CD14-positive monocyte (primary cell): Measurements from ENCODE around the gene CRY2. TPM values are rescaled to one million over a fixed set of nuclear protein-coding genes. Genes with fewer than 3 reads are reported as not detected.

Experiments
- DNase-seq, 3 donors: peaks; one replicate each; pipeline ENCODE4 v3.0.0-alpha.2; 2011 to 2022
- H2AFZ ChIP-seq: 2 replicates; pipeline ENCODE4 v1.6.0; 2012; ENCODE audit warnings: mild to moderate bottlenecking, low read depth, low read length, inconsistent platforms; ENCODE audit not compliant: insufficient read depth, poor library complexity, severe bottlenecking
- H3K27ac ChIP-seq, 2 donors: 1 replicate in 1 of 2; 2 replicates in 1 of 2; pipeline ENCODE4 v1.5.1; 2012 to 2013; ENCODE audit warnings: low read length in 2 of 2, control low read depth in 1 of 2, inconsistent platforms in 1 of 2, low read depth in 1 of 2, mild to moderate bottlenecking in 1 of 2
- H3K27me3 ChIP-seq, 2 donors: one replicate each; pipeline versions ENCODE4 v1.6.0 to v1.6.1; 2011 to 2013; ENCODE audit warnings: low read length in 2 of 2; ENCODE audit not compliant: control insufficient read depth in 2 of 2, insufficient read depth in 2 of 2
- H3K36me3 ChIP-seq, 2 donors: replicated peaks in 1 of 2; 1 replicate in 1 of 2; 2 replicates in 1 of 2; pipeline versions ENCODE4 v1.5.1 to v1.6.1; 2012 to 2013; ENCODE audit warnings: low read length in 2 of 2, control low read depth in 1 of 2, inconsistent platforms in 1 of 2, mild to moderate bottlenecking in 1 of 2; ENCODE audit not compliant: insufficient read depth in 2 of 2, control insufficient read depth in 1 of 2
- H3K4me1 ChIP-seq, 2 donors: 1 replicate in 1 of 2; 2 replicates in 1 of 2; pipeline versions ENCODE4 v1.5.1 to v1.6.1; 2012 to 2013; ENCODE audit warnings: low read length in 2 of 2, control low read depth in 1 of 2, inconsistent platforms in 1 of 2, mild to moderate bottlenecking in 1 of 2, moderate library complexity in 1 of 2; ENCODE audit not compliant: insufficient read depth in 2 of 2, control insufficient read depth in 1 of 2
- H3K4me2 ChIP-seq: replicated peaks from 2 replicates; pipeline ENCODE3; 2012; ENCODE audit warnings: low read length, moderate library complexity, mild to moderate bottlenecking; ENCODE audit not compliant: poor library complexity, severe bottlenecking; ENCODE audit errors: extremely low read depth
- H3K4me3 ChIP-seq, 3 experiments: fragments of 200-600 bp in 1 of 3; sonication (generic) in 1 of 3; replicated peaks in 1 of 3; 1 replicate in 2 of 3; 2 replicates in 1 of 3; pipeline ENCODE4 v1.5.1; 2011 to 2013; ENCODE audit warnings: low read length in 3 of 3, mild to moderate bottlenecking in 3 of 3, control low read depth in 2 of 3, low read depth in 2 of 3, inconsistent platforms in 1 of 3, moderate library complexity in 1 of 3
- H3K79me2 ChIP-seq: 2 replicates; pipeline ENCODE4 v1.6.0; 2012; ENCODE audit warnings: mild to moderate bottlenecking, control low read depth, inconsistent platforms, low read length, moderate library complexity; ENCODE audit not compliant: insufficient read depth
- H3K9ac ChIP-seq: 2 replicates; pipeline ENCODE4 v1.6.0; 2017; ENCODE audit warnings: low read length, mild to moderate bottlenecking; ENCODE audit not compliant: insufficient read depth, poor library complexity, severe bottlenecking
- H3K9me3 ChIP-seq, 2 donors: replicated peaks in 1 of 2; 1 replicate in 1 of 2; 2 replicates in 1 of 2; pipeline versions ENCODE4 v1.5.1 to v1.6.1; 2012 to 2013; ENCODE audit warnings: low read length in 2 of 2, control low read depth in 1 of 2; ENCODE audit not compliant: control insufficient read depth in 1 of 2, insufficient read depth in 1 of 2
- H4K20me1 ChIP-seq: 2 replicates; pipeline ENCODE4 v1.6.0; 2012; ENCODE audit warnings: mild to moderate bottlenecking, low read length, control low read depth, moderate library complexity; ENCODE audit not compliant: insufficient read depth
- H3K27ac Mint-ChIP-seq, 7 donors: one replicate each; pipeline ENCODE4 v1.8.0; 2020; ENCODE audit warnings: mild to moderate bottlenecking in 7 of 7, mixed read lengths in 7 of 7, moderate library complexity in 6 of 7, inconsistent platforms in 2 of 7
- H3K27me3 Mint-ChIP-seq, 3 donors: one replicate each; pipeline ENCODE4 v1.8.0; 2021 to 2022; ENCODE audit warnings: low read depth in 3 of 3, mild to moderate bottlenecking in 3 of 3, mixed read lengths in 3 of 3, moderate library complexity in 3 of 3, inconsistent platforms in 1 of 3
- H3K36me3 Mint-ChIP-seq, 2 donors: one replicate each; pipeline ENCODE4 v1.8.0; 2020; ENCODE audit warnings: mixed read lengths in 2 of 2, inconsistent platforms in 1 of 2, mild to moderate bottlenecking in 1 of 2
- H3K4me1 Mint-ChIP-seq: one replicate; pipeline ENCODE4 v1.8.0; 2020; ENCODE audit warnings: mild to moderate bottlenecking, mixed read lengths
- H3K4me3 Mint-ChIP-seq, 2 donors: one replicate each; pipeline ENCODE4 v1.8.0; 2020; ENCODE audit warnings: mild to moderate bottlenecking in 2 of 2, mixed read lengths in 2 of 2, moderate library complexity in 1 of 2
- H3K9me3 Mint-ChIP-seq, 7 donors: one replicate each; pipeline ENCODE4 v1.8.0; 2020 to 2022; ENCODE audit warnings: mixed read lengths in 7 of 7, mild to moderate bottlenecking in 6 of 7, moderate library complexity in 6 of 7, inconsistent platforms in 2 of 7
- WGBS: methylation state at CpG from one replicate; pipeline ENCODE4 v1.1.5; 2013; ENCODE audit warnings: missing lambda C conversion rate; ENCODE audit not compliant: insufficient coverage; 5-methylcytosine and 5-hydroxymethylcytosine counted together
- intact Hi-C, 2 donors: fragments of 100-400 bp; cut with micrococcal nuclease; formaldehyde crosslinking; loops; one replicate each; pipeline versions ENCODE4 v1.15.0 to v1.15.1; 2023
- polyA plus RNA-seq, 3 donors: library from polyadenylated mRNA; depleted of rRNA in 1 of 3; unstranded in 2 of 3; stranded (reverse) in 1 of 3; fragments of 300-500 nt in 2 of 3; fragments of >200 nt in 1 of 3; fragmentation: Illumina TruSeq in 2 of 3; gene quantifications; 1 replicate in 2 of 3; 2 replicates in 1 of 3; pipeline ENCODE4 v1.2.3, GENCODE V29; 2012 to 2021
- TF ChIP-seq, protein P1 (sequence below): fragments of 200-600 bp; IDR thresholded peaks from one replicate; pipeline ENCODE4 v1.8.0; 2022; ENCODE audit warnings: antibody characterized with exemption, mild to moderate bottlenecking

CRY2 gene
- polyA plus RNA-seq, 3 donors: 5.1 to 12.5 (median 7.2) TPM

DNA sequence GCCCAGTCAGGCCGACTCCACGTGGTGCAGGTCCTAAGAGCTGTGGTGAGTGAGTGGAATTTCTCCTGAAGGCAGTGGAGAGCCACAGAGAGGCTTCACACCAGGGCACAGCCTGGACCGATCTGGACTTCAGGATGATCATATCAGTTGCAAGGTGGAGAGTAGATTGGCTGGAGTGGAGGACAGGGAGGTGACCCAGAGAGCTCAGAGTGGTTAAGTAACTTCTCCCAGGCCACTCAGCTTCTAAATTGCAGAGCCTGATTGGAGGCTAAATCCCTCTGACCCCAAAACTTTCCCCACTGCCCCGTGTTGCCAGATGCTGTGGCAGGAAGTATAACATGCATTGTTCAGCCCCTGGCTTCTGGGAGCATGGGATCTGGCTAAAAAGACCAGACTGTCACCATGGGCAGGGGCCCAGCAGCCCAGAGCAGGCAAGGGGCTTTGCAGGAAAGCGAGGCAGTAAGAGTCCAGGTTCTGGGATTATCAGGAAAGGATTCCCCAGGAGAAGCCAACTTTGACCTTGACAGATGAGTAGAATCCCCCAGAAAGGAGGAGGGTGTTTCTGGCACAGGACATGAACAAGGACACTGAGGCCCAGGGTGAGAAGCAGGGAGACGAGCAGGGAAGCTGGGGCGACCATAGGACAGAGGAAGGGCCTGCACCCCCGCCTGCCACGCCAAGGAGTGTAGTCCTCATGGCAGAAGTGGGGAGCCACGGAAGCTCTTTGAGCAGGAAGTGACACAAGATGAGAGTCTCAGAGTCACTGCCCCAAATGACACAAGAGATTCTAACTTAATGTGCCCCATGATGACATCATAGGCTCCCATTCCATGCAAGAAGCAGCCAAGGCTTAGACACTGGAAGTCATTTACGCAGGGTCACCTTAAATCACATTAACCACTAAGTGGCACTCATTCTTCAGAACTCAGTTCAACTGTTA, 37.5 kb upstream of the CRY2 start:
- H3K4me1 ChIP-seq: peaks cover 36 to 39% of the 10 kb centered on the region in 2 donors
- peaks cover 41% of the 10 kb centered on the region for H4K20me1 ChIP-seq
- peaks cover 0 to 3% (median 0%) of the 10 kb centered on the region in 3 donors for H3K27me3 Mint-ChIP-seq
- peak overlapping the region in 4 of 7 donors; percentile 10 to 80 (median 23) for H3K27ac Mint-ChIP-seq
- H3K9me3 Mint-ChIP-seq: peaks cover 0 to 4% (median 0%) of the 10 kb centered on the region in 7 donors
- H3K4me3 Mint-ChIP-seq: no peak overlapping the region
- H3K27me3 ChIP-seq: no peaks in the 10 kb centered on the region
- no peak overlapping the region for H3K4me2 ChIP-seq
- no peak overlapping the region for H2AFZ ChIP-seq
- DNase-seq: peak in 1 of 3 donors; percentile 24
- no peaks in the 10 kb centered on the region for H3K9me3 ChIP-seq
- H3K4me1 Mint-ChIP-seq: peaks cover 41% of the 10 kb centered on the region
- intact Hi-C loops: loop anchor here (5.0 kb wide), 2 partner anchors 33 to 38 kb away; partner anchors contain the start of gene CRY2 (in 1 of the 2)
- peaks cover 33 to 42% of the 10 kb centered on the region in 2 donors for H3K36me3 ChIP-seq
- H3K27ac ChIP-seq: peak overlapping the region in 1 of 2 donors; percentile 23
- H3K4me3 ChIP-seq: no peak overlapping the region
- peaks cover 34 to 54% of the 10 kb centered on the region in 2 donors for H3K36me3 Mint-ChIP-seq
- H3K9ac ChIP-seq: no peak overlapping the region
- 79% methylated on average over 8 of the region's 11 CpGs for WGBS
- peaks cover 29% of the 10 kb centered on the region for H3K79me2 ChIP-seq
- TF ChIP-seq, protein P1, sequence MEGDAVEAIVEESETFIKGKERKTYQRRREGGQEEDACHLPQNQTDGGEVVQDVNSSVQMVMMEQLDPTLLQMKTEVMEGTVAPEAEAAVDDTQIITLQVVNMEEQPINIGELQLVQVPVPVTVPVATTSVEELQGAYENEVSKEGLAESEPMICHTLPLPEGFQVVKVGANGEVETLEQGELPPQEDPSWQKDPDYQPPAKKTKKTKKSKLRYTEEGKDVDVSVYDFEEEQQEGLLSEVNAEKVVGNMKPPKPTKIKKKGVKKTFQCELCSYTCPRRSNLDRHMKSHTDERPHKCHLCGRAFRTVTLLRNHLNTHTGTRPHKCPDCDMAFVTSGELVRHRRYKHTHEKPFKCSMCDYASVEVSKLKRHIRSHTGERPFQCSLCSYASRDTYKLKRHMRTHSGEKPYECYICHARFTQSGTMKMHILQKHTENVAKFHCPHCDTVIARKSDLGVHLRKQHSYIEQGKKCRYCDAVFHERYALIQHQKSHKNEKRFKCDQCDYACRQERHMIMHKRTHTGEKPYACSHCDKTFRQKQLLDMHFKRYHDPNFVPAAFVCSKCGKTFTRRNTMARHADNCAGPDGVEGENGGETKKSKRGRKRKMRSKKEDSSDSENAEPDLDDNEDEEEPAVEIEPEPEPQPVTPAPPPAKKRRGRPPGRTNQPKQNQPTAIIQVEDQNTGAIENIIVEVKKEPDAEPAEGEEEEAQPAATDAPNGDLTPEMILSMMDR: no peak

DNA sequence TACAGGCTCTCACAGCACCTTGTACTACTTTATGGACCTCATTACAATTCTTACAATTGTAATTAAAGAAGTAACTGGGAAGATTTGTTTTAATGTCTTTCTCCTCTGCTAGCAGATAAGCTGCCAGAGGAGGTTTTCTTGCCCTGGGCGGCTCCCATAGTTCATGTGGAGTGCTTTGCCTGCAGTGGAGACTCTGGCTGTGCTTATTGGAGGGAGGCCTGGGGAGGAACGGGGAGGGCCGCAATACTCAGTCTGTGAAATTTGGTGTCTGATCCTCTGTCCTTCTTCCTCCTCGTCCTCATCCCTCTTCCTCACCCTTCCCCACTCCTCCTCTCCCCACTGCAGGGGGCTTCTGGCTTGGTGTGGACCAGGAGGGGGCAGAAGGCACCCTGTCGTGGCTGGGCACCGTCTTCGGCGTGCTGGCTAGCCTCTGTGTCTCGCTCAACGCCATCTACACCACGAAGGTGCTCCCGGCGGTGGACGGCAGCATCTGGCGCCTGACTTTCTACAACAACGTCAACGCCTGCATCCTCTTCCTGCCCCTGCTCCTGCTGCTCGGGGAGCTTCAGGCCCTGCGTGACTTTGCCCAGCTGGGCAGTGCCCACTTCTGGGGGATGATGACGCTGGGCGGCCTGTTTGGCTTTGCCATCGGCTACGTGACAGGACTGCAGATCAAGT, 36.7 kb upstream of the CRY2 start:
- no peaks in the 10 kb centered on the region for H3K27me3 ChIP-seq
- Mint-ChIP-seq H3K4me3 (no peak overlapping the region), H3K36me3 (peaks cover 34 to 54% of the 10 kb centered on the region in 2 donors), H3K27ac (peak overlapping the region in 4 of 7 donors; percentile 9 to 46 (median 22)), H3K27me3 (peaks cover 0 to 3% (median 0%) of the 10 kb centered on the region in 3 donors), H3K4me1 (peaks cover 38% of the 10 kb centered on the region), H3K9me3 (peaks cover 0 to 4% (median 0%) of the 10 kb centered on the region in 7 donors)
- no peak overlapping the region for H3K4me2 ChIP-seq
- no peaks in the 10 kb centered on the region for H3K9me3 ChIP-seq
- intact Hi-C loops: no loop called here
- H3K4me3 ChIP-seq: no peak overlapping the region
- peaks cover 32 to 36% of the 10 kb centered on the region in 2 donors for H3K4me1 ChIP-seq
- peaks cover 24% of the 10 kb centered on the region for H3K79me2 ChIP-seq
- H2AFZ ChIP-seq: no peak overlapping the region
- H3K27ac ChIP-seq: no peak overlapping the region
- DNase-seq: no peak
- H3K9ac ChIP-seq: no peak overlapping the region
- H3K36me3 ChIP-seq: peaks cover 33 to 42% of the 10 kb centered on the region in 2 donors
- H4K20me1 ChIP-seq: peaks cover 37% of the 10 kb centered on the region
- TF ChIP-seq, protein P1: no peak
- 96% methylated on average over 19 of the region's 23 CpGs for WGBS
